HG02588 (cell line): ENCODE measurements around the gene SAMD8.

ENCODE experiments used
- ATAC-seq: cut with Tn5 transposase; IDR thresholded peaks from one replicate; pipeline ENCODE4 v1.9.1; 2021; ENCODE audit warnings: mild to moderate bottlenecking, moderate library complexity; ENCODE audit not compliant: unreplicated experiment

SAMD8 gene

GRCh38 chr10:75084834-75085384 is 26.5 kb upstream of the SAMD8 start:
- ATAC-seq, result no peak

GRCh38 chr10:75086278-75086934 is 25.1 kb upstream of the SAMD8 start:
- ATAC-seq, result no peak

- ATAC-seq, result no peak
Measured at GRCh38 chr10:75088640-75089039, 22.8 kb upstream of the SAMD8 start.

GRCh38 chr10:75089634-75090033 is 21.8 kb upstream of the SAMD8 start:
- ATAC-seq, result no peak

GRCh38 chr10:75091146-75091545 is 20.3 kb upstream of the SAMD8 start:
- ATAC-seq, result no peak

GRCh38 chr10:75094465-75094864 is 17.0 kb upstream of the SAMD8 start:
- ATAC-seq, result no peak

- no peak for ATAC-seq
Measured at GRCh38 chr10:75095631-75096030, 15.8 kb upstream of the SAMD8 start.

GRCh38 chr10:75096749-75097148 is 14.7 kb upstream of the SAMD8 start:
- ATAC-seq, result no peak

GRCh38 chr10:75097666-75098285 is 13.7 kb upstream of the SAMD8 start:
- ATAC-seq, result no peak

GRCh38 chr10:75098902-75099673 is 12.4 kb upstream of the SAMD8 start:
- no peak for ATAC-seq

GRCh38 chr10:75099952-75100763 is 11.3 kb upstream of the SAMD8 start:
- peak; percentile 82 for ATAC-seq

- no peak for ATAC-seq
Measured at GRCh38 chr10:75100764-75101291, 10.6 kb upstream of the SAMD8 start.

GRCh38 chr10:75101416-75102251 is 9.8 kb upstream of the SAMD8 start:
- no peak for ATAC-seq

GRCh38 chr10:75102830-75103673 is 8.4 kb upstream of the SAMD8 start:
- ATAC-seq, result no peak

- no peak for ATAC-seq
Measured at GRCh38 chr10:75103881-75104686, 7.4 kb upstream of the SAMD8 start.

- ATAC-seq, result no peak
Measured at GRCh38 chr10:75104842-75105241, 6.6 kb upstream of the SAMD8 start.

GRCh38 chr10:75105576-75106197 is 5.8 kb upstream of the SAMD8 start:
- no peak for ATAC-seq

GRCh38 chr10:75106242-75106641 is 5.2 kb upstream of the SAMD8 start:
- ATAC-seq, result no peak
